ENCODE measurements around the gene HDAC4. TPM values are rescaled to one million over a fixed set of nuclear protein-coding genes. Genes with fewer than 3 reads are reported as not detected.

Gene HDAC4
- total RNA-seq, 1 donor from 2014 or later: 11.8 TPM

GRCh38 chr2:239106966-239107365 lies 293.9 kb downstream of the HDAC4 start:
- Histone ChIP-seq H3K4me3 (ENCODE audit: insufficient read depth, low read depth, low read length) (no peak overlapping the region), H3K9ac (ENCODE audit: low read length) (no peak overlapping the region), H3K36me3 (ENCODE audit: insufficient read depth, low read length) (no peaks in the 10 kb centered on the region), H2AFZ (ENCODE audit: low read depth, low read length) (no peak overlapping the region), H3K9me3 (ENCODE audit: insufficient read depth, low read depth, low read length) (no peaks in the 10 kb centered on the region), H4K20me1 (ENCODE audit: insufficient read depth, low read length) (no peaks in the 10 kb centered on the region), H3K27ac (ENCODE audit: low read depth, low read length) (no peak overlapping the region), H3K4me1 (ENCODE audit: insufficient read depth, low read length) (no peaks in the 10 kb centered on the region), H3K79me2 (ENCODE audit: insufficient read depth, low read length) (no peaks in the 10 kb centered on the region), H3K4me2 (ENCODE audit: low read length) (no peak overlapping the region), H3K27me3 (ENCODE audit: insufficient read depth, low read length) (no peaks in the 10 kb centered on the region)
- H3K36me3 Mint-ChIP-seq (ENCODE audit: low read depth, unreplicated experiment): no peaks in the 10 kb centered on the region
- H3K4me1 Mint-ChIP-seq (ENCODE audit: low read depth, unreplicated experiment): no peaks in the 10 kb centered on the region
- no peak overlapping the region for H3K4me3 Mint-ChIP-seq (ENCODE audit: unreplicated experiment)
- H3K27ac Mint-ChIP-seq (ENCODE audit: unreplicated experiment): no peak overlapping the region
- TF ChIP-seq EZH2 (IDR thresholded peaks at IDR 0.05; ENCODE audit: insufficient read depth, low read length): no peak
- no peak for TF ChIP-seq CTCF (IDR thresholded peaks at IDR 0.05; ENCODE audit: insufficient read depth, low read depth, low read length)
- DNase-seq (ENCODE audit: low read depth) (no peak), FAIRE-seq (no peak)
- no peaks in the 10 kb centered on the region for H3K27me3 Mint-ChIP-seq (ENCODE audit: low read depth, unreplicated experiment)
- no peaks in the 10 kb centered on the region for H3K9me3 Mint-ChIP-seq (ENCODE audit: unreplicated experiment)

- Histone ChIP-seq H3K79me2 (ENCODE audit: insufficient read depth, low read length) (no peaks in the 10 kb centered on the region), H3K4me2 (ENCODE audit: low read length) (no peak overlapping the region), H4K20me1 (ENCODE audit: insufficient read depth, low read length) (no peaks in the 10 kb centered on the region), H2AFZ (ENCODE audit: low read depth, low read length) (no peak overlapping the region), H3K9me3 (ENCODE audit: insufficient read depth, low read depth, low read length) (no peaks in the 10 kb centered on the region), H3K36me3 (ENCODE audit: insufficient read depth, low read length) (no peaks in the 10 kb centered on the region), H3K9ac (ENCODE audit: low read length) (no peak overlapping the region), H3K27ac (ENCODE audit: low read depth, low read length) (no peak overlapping the region), H3K4me1 (ENCODE audit: insufficient read depth, low read length) (no peaks in the 10 kb centered on the region), H3K27me3 (ENCODE audit: insufficient read depth, low read length) (no peaks in the 10 kb centered on the region), H3K4me3 (ENCODE audit: insufficient read depth, low read depth, low read length) (no peak overlapping the region)
- H3K4me3 Mint-ChIP-seq (ENCODE audit: unreplicated experiment): no peak overlapping the region
- no peaks in the 10 kb centered on the region for H3K9me3 Mint-ChIP-seq (ENCODE audit: unreplicated experiment)
- no peaks in the 10 kb centered on the region for H3K4me1 Mint-ChIP-seq (ENCODE audit: low read depth, unreplicated experiment)
- H3K27ac Mint-ChIP-seq (ENCODE audit: unreplicated experiment): no peak overlapping the region
- peak; percentile 37 for DNase-seq (ENCODE audit: low read depth)
- no peaks in the 10 kb centered on the region for H3K36me3 Mint-ChIP-seq (ENCODE audit: low read depth, unreplicated experiment)
- no peak for FAIRE-seq
- no peaks in the 10 kb centered on the region for H3K27me3 Mint-ChIP-seq (ENCODE audit: low read depth, unreplicated experiment)
- peak; percentile 62 for TF ChIP-seq CTCF (IDR thresholded peaks at IDR 0.05; ENCODE audit: insufficient read depth, low read depth, low read length)
- TF ChIP-seq EZH2 (IDR thresholded peaks at IDR 0.05; ENCODE audit: insufficient read depth, low read length): no peak
Measured at GRCh38 chr2:239106314-239106908, 294.4 kb downstream of the HDAC4 start.

- no peaks in the 10 kb centered on the region for H3K4me1 ChIP-seq (ENCODE audit: insufficient read depth, low read length)
- H2AFZ ChIP-seq (ENCODE audit: low read depth, low read length): no peak overlapping the region
- no peaks in the 10 kb centered on the region for H3K9me3 Mint-ChIP-seq (ENCODE audit: unreplicated experiment)
- no peak overlapping the region for H3K4me3 ChIP-seq (ENCODE audit: insufficient read depth, low read depth, low read length)
- no peak for TF ChIP-seq EZH2 (IDR thresholded peaks at IDR 0.05; ENCODE audit: insufficient read depth, low read length)
- no peak for TF ChIP-seq CTCF (IDR thresholded peaks at IDR 0.05; ENCODE audit: insufficient read depth, low read depth, low read length)
- no peaks in the 10 kb centered on the region for H3K4me1 Mint-ChIP-seq (ENCODE audit: low read depth, unreplicated experiment)
- H3K27ac Mint-ChIP-seq (ENCODE audit: unreplicated experiment): no peak overlapping the region
- no peaks in the 10 kb centered on the region for H3K79me2 ChIP-seq (ENCODE audit: insufficient read depth, low read length)
- H3K27ac ChIP-seq (ENCODE audit: low read depth, low read length): no peak overlapping the region
- H3K36me3 Mint-ChIP-seq (ENCODE audit: low read depth, unreplicated experiment): peaks cover 1% of the 10 kb centered on the region
- no peaks in the 10 kb centered on the region for H3K9me3 ChIP-seq (ENCODE audit: insufficient read depth, low read depth, low read length)
- H3K9ac ChIP-seq (ENCODE audit: low read length): no peak overlapping the region
- H3K27me3 ChIP-seq (ENCODE audit: insufficient read depth, low read length): no peaks in the 10 kb centered on the region
- H4K20me1 ChIP-seq (ENCODE audit: insufficient read depth, low read length): no peaks in the 10 kb centered on the region
- no peak overlapping the region for H3K4me3 Mint-ChIP-seq (ENCODE audit: unreplicated experiment)
- DNase-seq (ENCODE audit: low read depth) (no peak), FAIRE-seq (no peak)
- peaks cover 2% of the 10 kb centered on the region for H3K27me3 Mint-ChIP-seq (ENCODE audit: low read depth, unreplicated experiment)
- H3K4me2 ChIP-seq (ENCODE audit: low read length): no peak overlapping the region
- H3K36me3 ChIP-seq (ENCODE audit: insufficient read depth, low read length): no peaks in the 10 kb centered on the region
Measured at GRCh38 chr2:239105234-239105633, 295.6 kb downstream of the HDAC4 start.
